Activated CD4-positive, alpha-beta T cell treated with anti-CD3 and anti-CD28 coated beads for 24 hours (primary cell): ENCODE results near the gene BNIP1.
A peak's percentile ranks its signal among the peaks of the same experiment; 100 is the strongest.
"Not testable (repeated sequence)": the region's sequence is repeated elsewhere in the genome, so short reads cannot be mapped to it uniquely, and the experiment has no call there.

Experiments
- DNase-seq, 2 donors: peaks; one replicate each; pipeline ENCODE4 v3.0.0-alpha.2; 2020; ENCODE audit warnings: low read depth in 2 of 2

The BNIP1 gene

DNA sequence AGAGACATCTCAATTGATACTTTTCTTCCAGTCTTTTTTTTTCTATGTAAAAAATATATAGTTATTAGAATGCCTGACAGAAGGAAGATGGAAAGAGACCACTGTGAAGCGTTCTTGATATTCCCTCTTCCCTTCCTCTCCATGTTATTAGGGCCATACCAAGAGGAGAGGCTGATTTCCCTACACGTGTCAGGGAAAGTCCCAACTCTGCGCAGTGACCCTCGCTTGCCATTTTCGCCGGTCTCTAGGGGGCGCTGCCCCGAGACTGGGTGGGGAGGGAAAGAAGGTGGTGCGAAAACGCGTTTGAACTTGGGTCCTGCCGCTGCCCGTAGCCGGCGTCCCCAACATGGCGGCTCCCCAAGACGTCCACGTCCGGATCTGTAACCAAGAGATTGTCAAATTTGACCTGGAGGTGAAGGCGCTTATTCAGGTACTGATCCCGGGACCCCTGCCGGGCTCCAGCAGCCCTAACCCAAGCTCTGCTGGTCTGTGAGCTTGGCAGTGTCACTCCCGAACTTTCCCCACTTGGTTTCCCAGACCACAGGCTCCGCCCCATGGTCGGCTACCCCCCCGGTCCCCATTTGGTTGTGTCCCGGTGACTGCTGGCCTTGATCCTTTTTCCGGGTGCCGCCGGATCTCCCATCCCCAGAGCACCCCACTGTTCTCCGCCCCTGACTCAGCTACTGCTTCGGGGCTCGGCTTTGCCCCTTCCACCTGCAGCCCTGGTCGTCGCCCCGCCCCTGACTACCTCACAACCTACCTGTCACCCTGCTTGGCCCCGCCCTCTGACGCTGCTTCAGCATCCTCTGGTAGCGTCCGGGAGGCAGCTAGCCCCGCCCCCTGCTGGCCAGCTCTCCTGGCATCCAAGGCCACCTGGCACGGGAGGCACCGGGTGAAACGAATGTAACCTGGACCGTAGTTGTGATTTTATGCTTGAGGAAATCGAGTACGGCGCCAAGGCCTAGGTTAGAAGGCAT is at the start of gene BNIP1:
Gene BNIP1, plus strand, starts transcription at position 332 of the 977 bp plus-strand sequence. Its CDS starts 15 bp downstream, at position 347.
- peak; percentile 95 to 98 for DNase-seq

GRCh38 chr5:173098787-173099186 is 45.5 kb upstream of the BNIP1 start:
- no peak for DNase-seq

DNA sequence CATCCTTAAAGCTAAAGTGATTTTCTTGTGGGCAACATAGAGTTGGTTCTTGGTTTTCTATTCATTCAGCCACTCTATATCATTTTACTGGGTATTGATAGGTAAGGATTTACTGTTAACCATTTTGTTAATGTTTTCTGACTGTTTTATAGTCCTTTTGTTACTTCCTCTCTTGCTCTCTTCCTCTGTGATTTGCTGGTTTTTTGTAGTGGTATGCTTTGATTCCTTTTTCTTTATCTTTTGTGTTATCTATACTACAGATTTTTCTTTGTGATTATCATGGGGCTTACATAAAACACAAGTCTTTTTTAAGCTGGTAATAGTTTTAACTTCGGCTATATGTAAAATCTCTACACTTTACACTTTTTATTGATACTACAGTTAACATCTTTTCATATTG is 44.9 kb upstream of the BNIP1 start:
- no peak for DNase-seq

DNA sequence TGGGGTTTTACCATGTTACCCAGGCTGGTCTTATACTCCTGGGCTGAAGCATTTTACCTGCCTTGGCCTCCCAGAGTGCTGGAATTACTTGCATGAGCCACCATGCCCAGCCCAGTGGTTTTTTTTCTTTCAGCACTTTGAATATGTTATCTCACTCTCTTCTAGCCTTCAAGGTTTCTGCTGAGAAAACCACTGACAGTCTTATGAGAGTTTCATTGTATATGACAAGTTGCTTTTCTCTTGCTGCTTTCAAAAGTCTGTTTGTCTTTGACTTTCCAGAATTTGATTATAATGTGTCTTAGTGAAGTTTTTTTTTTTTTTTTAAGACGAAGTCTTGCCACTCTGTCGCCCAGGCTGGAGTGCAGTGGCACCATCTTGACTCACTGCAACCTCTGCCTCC is 43.1 kb upstream of the BNIP1 start:
- DNase-seq = no peak

GRCh38 chr5:173103411-173103810 is 40.9 kb upstream of the BNIP1 start:
- no peak for DNase-seq

DNA sequence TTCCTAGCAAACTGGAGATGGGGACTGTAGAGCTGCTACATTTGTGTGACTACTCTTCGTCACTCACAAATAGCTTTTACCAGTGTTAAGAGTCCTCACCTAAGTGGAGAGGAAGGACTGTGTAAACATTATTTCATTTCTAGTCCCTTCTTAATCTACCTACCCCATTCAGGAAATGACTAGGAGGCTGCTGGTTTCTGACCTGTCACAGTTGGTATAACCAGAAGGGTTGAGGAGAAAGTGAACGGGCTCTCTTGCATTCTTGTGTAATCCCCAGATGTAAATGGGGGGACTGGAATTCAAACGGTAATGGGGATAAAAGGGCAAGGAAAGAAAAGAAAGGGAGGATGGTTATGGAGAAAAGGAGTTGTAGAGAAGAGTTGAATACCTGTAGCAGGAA is 35.4 kb upstream of the BNIP1 start:
- DNase-seq = no peak

DNA sequence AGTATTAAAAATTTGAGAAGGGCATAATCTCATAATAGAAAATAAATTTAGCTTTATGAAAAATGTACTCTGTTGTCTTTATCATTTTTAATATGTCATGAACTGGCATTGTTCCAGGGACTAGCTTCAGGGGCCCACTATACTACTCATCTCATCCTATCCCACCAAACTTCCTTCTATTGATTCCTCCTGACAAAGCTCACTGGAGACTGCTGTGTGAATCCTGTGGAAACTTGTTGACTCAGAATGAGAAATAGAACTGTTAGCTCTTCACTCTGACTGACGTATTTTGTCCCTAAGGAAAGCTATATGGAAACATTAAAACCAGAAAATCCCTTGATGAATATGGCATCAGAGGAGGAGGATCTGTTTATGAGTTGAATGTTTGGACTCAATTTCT is 29.8 kb upstream of the BNIP1 start:
- DNase-seq = no peak

GRCh38 chr5:173119719-173120118 is 24.6 kb upstream of the BNIP1 start:
- no peak for DNase-seq

DNA sequence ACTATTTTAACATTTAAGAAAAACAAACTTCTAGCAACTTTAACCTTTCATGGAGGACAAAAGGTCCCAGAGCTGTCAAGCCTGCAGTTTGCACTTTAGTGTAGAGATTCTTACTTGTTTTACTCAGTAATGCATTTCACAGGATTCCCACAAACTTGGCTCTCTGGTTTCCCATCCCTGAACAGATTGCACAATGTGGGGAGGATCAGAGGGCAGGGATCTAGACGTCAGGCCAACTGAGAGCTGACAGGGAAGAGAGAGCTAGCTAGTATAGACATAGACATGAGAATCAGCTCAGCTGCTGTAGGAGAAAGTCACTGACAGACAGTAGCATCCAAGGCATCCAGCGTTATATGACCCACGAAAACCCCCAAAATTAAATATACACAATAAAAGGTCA is 20.9 kb upstream of the BNIP1 start:
- no peak for DNase-seq

DNA sequence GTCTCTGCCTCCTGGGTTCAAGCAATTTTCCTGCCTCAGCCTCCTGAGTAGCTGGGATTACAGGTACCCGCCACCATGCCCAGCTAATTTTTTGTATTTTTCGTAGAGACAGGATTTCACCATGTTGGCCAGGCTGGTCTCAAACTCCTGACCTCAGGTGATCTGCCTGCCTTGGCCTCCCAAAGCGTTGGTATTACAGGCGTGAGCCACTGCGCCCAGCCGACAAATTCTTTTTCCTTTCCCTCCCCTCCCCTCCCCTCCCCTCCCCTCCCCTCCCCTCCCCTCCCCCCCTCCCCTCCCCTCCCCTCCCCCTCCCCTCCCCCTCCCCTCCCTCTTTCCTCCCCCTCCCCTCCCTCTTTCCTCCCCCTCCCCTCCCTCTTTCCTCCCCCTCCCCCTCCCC is 12.2 kb upstream of the BNIP1 start:
- not testable (repeated sequence) for DNase-seq

- DNase-seq = no peak
Observed at GRCh38 chr5:173138707-173139106, 5.6 kb upstream of the BNIP1 start.

DNA sequence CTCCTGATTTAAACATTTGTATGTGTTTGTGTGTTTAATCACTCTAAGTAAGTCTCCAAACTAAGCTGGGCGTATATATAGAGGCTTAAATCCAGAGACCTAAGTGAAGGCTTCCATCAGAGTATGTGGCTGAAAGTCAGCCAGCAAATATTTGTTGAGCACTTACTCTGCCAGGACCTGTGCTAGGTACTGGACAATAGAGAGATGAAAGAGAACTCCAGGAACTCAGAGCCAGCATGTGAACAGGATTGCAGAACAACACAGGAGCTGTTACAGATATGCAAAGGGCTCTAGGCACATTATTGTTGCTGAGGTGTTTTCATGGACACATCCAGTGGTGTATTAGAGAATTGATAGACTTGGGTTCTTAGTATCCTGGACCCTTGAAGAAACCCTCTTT is 4.7 kb upstream of the BNIP1 start:
- no peak for DNase-seq

DNA sequence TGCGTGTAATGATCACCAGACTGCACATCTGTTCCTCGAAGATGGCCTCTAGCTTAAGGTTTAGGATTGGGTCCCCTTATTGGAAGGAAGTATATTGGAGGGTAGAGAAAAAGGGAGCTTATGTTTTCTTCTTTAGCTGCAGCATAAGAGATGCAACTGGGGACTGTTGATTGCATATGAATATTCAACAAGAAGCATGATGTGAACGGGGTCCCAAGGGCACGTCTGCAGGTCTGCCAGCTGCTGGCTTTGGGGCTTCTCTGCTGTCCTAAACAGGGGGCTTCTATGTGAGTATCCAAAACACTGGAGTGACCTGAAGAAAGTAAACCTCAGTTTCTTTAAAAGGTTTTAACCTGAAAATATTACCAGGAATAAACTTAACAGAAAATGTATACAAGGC is 3.6 kb upstream of the BNIP1 start:
- no peak for DNase-seq

DNA sequence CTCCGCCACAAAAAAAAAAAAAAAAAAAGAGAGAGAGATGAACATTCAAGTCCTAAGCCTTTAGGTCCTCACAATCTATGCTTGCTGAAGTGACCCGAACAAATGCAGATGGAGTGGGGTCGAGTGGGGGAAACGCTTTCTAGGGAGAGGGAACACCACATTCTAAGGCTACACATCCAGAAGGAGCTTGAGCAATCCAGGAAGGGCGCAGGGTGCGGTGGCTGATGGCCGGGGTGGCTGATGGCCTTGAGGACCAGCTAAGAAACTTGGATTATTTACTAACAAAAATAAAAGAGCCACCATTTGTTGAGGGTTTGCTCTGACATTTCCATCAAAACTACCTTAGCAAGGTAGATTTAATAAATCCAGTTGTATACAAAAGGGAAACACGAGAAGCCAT is 764 bp upstream of the BNIP1 start:
- DNase-seq = no peak

GRCh38 chr5:173148354-173148753 is 4.0 kb downstream of the BNIP1 start:
- no peak for DNase-seq

DNA sequence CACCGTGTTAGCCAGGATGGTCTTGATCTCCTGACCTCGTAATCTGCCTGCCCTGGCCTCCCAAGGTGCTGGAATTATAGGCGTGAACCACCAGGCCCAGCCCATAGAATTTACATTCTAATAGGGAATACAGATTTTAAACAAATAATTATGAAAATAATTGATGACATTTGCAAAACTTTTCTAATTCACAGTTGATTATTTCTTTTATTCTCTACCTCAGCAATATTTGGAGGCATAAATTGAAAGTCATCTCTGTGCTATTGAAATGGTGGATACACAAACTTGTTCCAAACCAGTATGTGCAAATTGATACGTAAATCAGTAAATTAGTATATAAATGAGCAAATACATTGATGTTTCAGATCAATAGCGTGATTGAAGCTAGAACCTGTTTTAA is 8.2 kb downstream of the BNIP1 start:
- no peak for DNase-seq

DNA sequence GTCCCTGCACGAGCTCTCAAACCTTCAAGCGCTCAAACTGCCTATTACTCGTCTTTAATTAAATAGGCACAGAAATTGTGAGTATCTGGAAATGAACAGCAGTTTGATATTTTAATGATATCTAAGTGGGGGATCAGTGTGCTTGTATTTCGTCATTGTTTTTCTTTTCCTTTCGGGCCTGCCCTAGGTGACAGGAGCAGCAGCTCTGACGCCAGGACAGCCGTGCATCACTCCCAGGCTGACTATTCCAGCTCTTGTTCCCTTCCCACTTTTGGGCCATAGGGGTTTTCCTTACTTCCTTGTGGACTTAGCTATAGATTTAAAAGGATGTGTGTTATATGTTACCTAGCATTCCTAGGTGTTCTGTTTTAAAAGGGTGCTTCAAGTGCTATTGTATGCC is 9.5 kb downstream of the BNIP1 start:
- no peak for DNase-seq

DNA sequence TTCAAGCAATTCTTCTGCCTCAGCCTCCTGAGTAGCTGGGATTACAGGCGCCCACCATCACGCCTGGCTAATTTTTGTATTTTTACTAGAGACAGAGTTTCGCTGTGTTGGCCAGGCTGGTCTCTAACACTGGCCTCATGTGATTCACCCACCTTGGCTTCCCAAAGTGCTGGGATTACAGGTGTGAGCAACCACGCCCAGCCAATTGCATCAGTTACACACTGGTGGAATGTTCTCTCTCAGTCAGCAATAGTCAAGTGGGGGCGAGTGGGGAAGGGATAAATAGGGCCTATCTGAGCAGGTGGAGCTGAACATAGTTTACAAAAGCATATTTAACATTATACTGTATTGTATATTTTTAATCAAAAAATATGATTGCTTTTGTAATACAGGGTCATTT is 10.3 kb downstream of the BNIP1 start:
- not testable (repeated sequence) for DNase-seq

DNA sequence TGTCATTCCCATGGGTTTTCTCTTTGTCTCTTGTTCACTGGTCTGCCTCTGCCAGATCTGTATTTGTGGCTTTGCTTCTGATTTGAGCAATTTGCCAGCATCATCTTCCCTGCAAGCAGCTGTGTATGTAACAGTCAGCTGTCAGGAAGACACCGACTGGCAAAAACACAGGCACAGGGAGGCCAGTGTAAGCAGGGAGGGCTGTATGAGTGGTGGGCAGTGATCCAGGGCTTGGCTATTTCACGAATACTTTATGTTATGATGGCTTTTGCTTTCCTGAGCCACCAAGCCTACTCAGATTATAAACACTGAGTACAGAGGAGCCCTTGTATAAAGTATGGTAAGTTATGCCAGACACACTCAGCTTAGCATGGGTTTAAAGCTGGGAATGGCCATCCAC is 11.6 kb downstream of the BNIP1 start:
- DNase-seq = no peak

- DNase-seq = no peak
Observed at GRCh38 chr5:173158366-173158765, 14.0 kb downstream of the BNIP1 start.

DNA sequence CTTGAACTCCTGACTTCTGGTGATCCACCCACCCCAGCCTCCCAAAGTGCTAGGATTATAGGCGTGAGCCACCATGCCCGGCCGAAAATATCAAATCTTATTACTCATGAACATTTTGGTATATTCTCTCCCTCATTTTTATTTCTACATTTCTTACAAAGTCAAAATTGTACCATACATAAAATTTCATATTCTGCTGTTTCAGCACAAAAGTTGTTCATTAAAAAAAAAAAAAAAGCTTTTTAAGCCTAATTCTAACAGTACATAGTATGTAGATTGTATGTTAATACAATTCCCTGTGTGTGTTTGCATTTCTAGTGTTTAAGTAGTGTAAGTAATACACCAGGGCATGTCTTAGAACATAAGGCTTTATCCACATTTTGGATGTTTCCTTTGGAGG is 14.9 kb downstream of the BNIP1 start:
- DNase-seq = no peak

GRCh38 chr5:173161148-173161547 is 16.8 kb downstream of the BNIP1 start:
- DNase-seq = no peak

GRCh38 chr5:173163219-173163618 is 18.9 kb downstream of the BNIP1 start:
- DNase-seq = no peak
